Endodermal cell (in vitro differentiated cells): Measurements from ENCODE around the gene ARHGEF2. TPM values are rescaled to one million over a fixed set of nuclear protein-coding genes. Genes with fewer than 3 reads are reported as not detected.

Experiments used
- DNase-seq: peaks from one replicate; pipeline ENCODE4 v3.0.0-alpha.2; 2017
- H3K27ac ChIP-seq: 2 replicates; pipeline ENCODE4 v1.5.1; 2013; ENCODE audit warnings: mild to moderate bottlenecking, low read depth, low read length, moderate library complexity
- H3K27me3 ChIP-seq: 2 replicates; pipeline ENCODE4 v1.6.1; 2013; ENCODE audit warnings: mild to moderate bottlenecking, low read length, moderate library complexity; ENCODE audit not compliant: insufficient read depth, control insufficient read depth, poor library complexity, severe bottlenecking
- H3K36me3 ChIP-seq: 2 replicates; pipeline ENCODE4 v1.7.0; 2013; ENCODE audit warnings: mild to moderate bottlenecking, low read length, moderate library complexity; ENCODE audit not compliant: control insufficient read depth, insufficient read depth
- H3K4me1 ChIP-seq: one replicate; pipeline ENCODE4 v1.7.0; 2013; ENCODE audit warnings: low read length; ENCODE audit not compliant: control insufficient read depth, insufficient read depth
- H3K4me3 ChIP-seq: 2 replicates; pipeline ENCODE4 v1.5.1; 2013; ENCODE audit warnings: mild to moderate bottlenecking, low read length, moderate library complexity
- H3K9ac ChIP-seq: 2 replicates; pipeline ENCODE4 v1.6.1; 2013; ENCODE audit warnings: mild to moderate bottlenecking, low read length, moderate library complexity; ENCODE audit not compliant: poor library complexity, severe bottlenecking; ENCODE audit errors: extremely low read depth
- H3K9me3 ChIP-seq: 2 replicates; pipeline ENCODE4 v1.6.1; 2013; ENCODE audit warnings: mild to moderate bottlenecking, low read length, moderate library complexity; ENCODE audit not compliant: control insufficient read depth
- H3K27ac Mint-ChIP-seq: 2 replicates; pipeline ENCODE4 v1.8.0; 2020; ENCODE audit warnings: mixed read lengths
- H3K27me3 Mint-ChIP-seq: 2 replicates; pipeline ENCODE4 v1.8.0; 2021; ENCODE audit warnings: mild to moderate bottlenecking, mixed read lengths; ENCODE audit not compliant: insufficient read depth
- H3K36me3 Mint-ChIP-seq: 2 replicates; pipeline ENCODE4 v1.8.0; 2020; ENCODE audit warnings: low read depth, mixed read lengths
- H3K4me1 Mint-ChIP-seq: 2 replicates; pipeline ENCODE4 v1.8.0; 2020; ENCODE audit warnings: mixed read lengths
- H3K4me3 Mint-ChIP-seq: 2 replicates; pipeline ENCODE4 v1.8.0; 2020; ENCODE audit warnings: mild to moderate bottlenecking, moderate library complexity, mixed read lengths
- H3K9me3 Mint-ChIP-seq: 2 replicates; pipeline ENCODE4 v1.8.0; 2020; ENCODE audit warnings: mild to moderate bottlenecking, mixed read lengths
- CTCF ChIP-seq: fragments of 200-600 bp; sonication (generic); conservative IDR thresholded peaks from 2 replicates; pipeline ENCODE4 v1.5.0; 2021; ENCODE audit warnings: antibody characterized with exemption, mild to moderate bottlenecking
- WGBS, 2 experiments: methylation state at CpG; one replicate each; pipeline versions ENCODE4 v1.1.5 to v1.1.7; 2013; ENCODE audit warnings: missing lambda C conversion rate in 2 of 2, mixed read lengths in 1 of 2; ENCODE audit not compliant: insufficient coverage in 1 of 2, insufficient read length in 1 of 2; 5-methylcytosine and 5-hydroxymethylcytosine counted together
- total RNA-seq, 2 donors: library from RNA; stranded (reverse); fragmentation: NEBNext Ultra II Directional in 1 of 2; extraction: Animal tissue kit (Norgen Biotek cat#: 25700) in 1 of 2; gene quantifications; 2 replicates in 1 of 2; 3 replicates in 1 of 2; pipeline ENCODE4 v1.2.1, GENCODE V29; 2021

The ARHGEF2 gene
- total RNA-seq, 2 donors from 2014 or later: 134 to 147 TPM

- 3 to 5% methylated on average over 8 to 10 of the region's 10 CpGs for WGBS, 2 experiments
- no peaks in the 10 kb centered on the region for H3K27me3 Mint-ChIP-seq
These were observed 44.7 kb downstream of the ARHGEF2 start for GRCh38 chr1:155933591-155934096.

GRCh38 chr1:155932487-155932886, 45.9 kb downstream of the ARHGEF2 start:
- DNase-seq: no peak
- Mint-ChIP-seq H3K4me3 (no peak overlapping the region), H3K36me3 (peaks cover 47% of the 10 kb centered on the region), H3K27ac (no peak overlapping the region), H3K27me3 (no peaks in the 10 kb centered on the region), H3K4me1 (peaks cover 18% of the 10 kb centered on the region), H3K9me3 (no peaks in the 10 kb centered on the region)
- H3K27me3 ChIP-seq: no peaks in the 10 kb centered on the region
- peaks cover 60% of the 10 kb centered on the region for H3K36me3 ChIP-seq
- no peak overlapping the region for H3K9ac ChIP-seq
- peaks cover 2% of the 10 kb centered on the region for H3K4me1 ChIP-seq
- peak overlapping the region; percentile 100 for H3K4me3 ChIP-seq
- no peak overlapping the region for H3K27ac ChIP-seq
- no peaks in the 10 kb centered on the region for H3K9me3 ChIP-seq
- no peak for TF ChIP-seq CTCF
- WGBS, 2 experiments: 86 to 95% methylated on average over 3 to 5 of the region's 5 CpGs

More at GRCh38 chr1:155933591-155934096, 44.7 kb downstream of the ARHGEF2 start:
- no peak overlapping the region for H3K4me3 Mint-ChIP-seq
- H3K4me1 Mint-ChIP-seq: peaks cover 21% of the 10 kb centered on the region
- H3K27ac ChIP-seq: peak overlapping the region; percentile 74
- peaks cover 37% of the 10 kb centered on the region for H3K36me3 Mint-ChIP-seq
- TF ChIP-seq CTCF: no peak
- peaks cover 48% of the 10 kb centered on the region for H3K36me3 ChIP-seq
- H3K9me3 Mint-ChIP-seq: no peaks in the 10 kb centered on the region
- H3K4me3 ChIP-seq: peak overlapping the region; percentile 100
- H3K9ac ChIP-seq: peak overlapping the region; percentile 97
- no peak for DNase-seq
- H3K4me1 ChIP-seq: peaks cover 2% of the 10 kb centered on the region
- H3K27ac Mint-ChIP-seq: no peak overlapping the region
- H3K27me3 ChIP-seq: no peaks in the 10 kb centered on the region
- no peaks in the 10 kb centered on the region for H3K9me3 ChIP-seq

- TF ChIP-seq CTCF: no peak
- no peak for DNase-seq
- no peak overlapping the region for H3K4me3 Mint-ChIP-seq
These were observed 46.3 kb downstream of the ARHGEF2 start for GRCh38 chr1:155932081-155932480.

More at GRCh38 chr1:155932081-155932480, 46.3 kb downstream of the ARHGEF2 start:
- H3K4me1 Mint-ChIP-seq: peaks cover 18% of the 10 kb centered on the region
- peak overlapping the region; percentile 100 for H3K4me3 ChIP-seq
- no peaks in the 10 kb centered on the region for H3K9me3 ChIP-seq
- no peaks in the 10 kb centered on the region for H3K27me3 Mint-ChIP-seq
- H3K36me3 ChIP-seq: peaks cover 64% of the 10 kb centered on the region
- no peaks in the 10 kb centered on the region for H3K9me3 Mint-ChIP-seq
- peaks cover 2% of the 10 kb centered on the region for H3K4me1 ChIP-seq
- no peak overlapping the region for H3K9ac ChIP-seq
- H3K27ac ChIP-seq: no peak overlapping the region
- WGBS, 2 experiments: 80 to 85% methylated on average over 1 of the region's 1 CpG
- H3K36me3 Mint-ChIP-seq: peaks cover 51% of the 10 kb centered on the region
- no peak overlapping the region for H3K27ac Mint-ChIP-seq
- no peaks in the 10 kb centered on the region for H3K27me3 ChIP-seq
